HG03520 (cell line): Measurements from ENCODE around the gene PDCD4.
"Not testable (repeated sequence)": the region's sequence is repeated elsewhere in the genome, so short reads cannot be mapped to it uniquely, and the experiment has no call there.

Experiments used
- ATAC-seq: cut with Tn5 transposase; IDR thresholded peaks from one replicate; pipeline ENCODE4 v1.9.1; 2021; ENCODE audit warnings: mild to moderate bottlenecking, moderate library complexity; ENCODE audit not compliant: unreplicated experiment

PDCD4 gene

GRCh38 chr10:110880012-110880411 lies 8.3 kb downstream of the PDCD4 start:
- ATAC-seq: no peak

- ATAC-seq: no peak
Measured at GRCh38 chr10:110881247-110881646, 9.5 kb downstream of the PDCD4 start.

GRCh38 chr10:110881905-110882304 lies 10.2 kb downstream of the PDCD4 start:
- ATAC-seq: no peak

GRCh38 chr10:110883924-110884323 lies 12.2 kb downstream of the PDCD4 start:
- ATAC-seq: no peak

GRCh38 chr10:110885932-110886674 lies 14.4 kb downstream of the PDCD4 start:
- ATAC-seq: no peak

GRCh38 chr10:110887560-110887959 lies 15.8 kb downstream of the PDCD4 start:
- no peak for ATAC-seq

GRCh38 chr10:110892602-110893288 lies 21.0 kb downstream of the PDCD4 start:
- no peak for ATAC-seq

- ATAC-seq: peak; percentile 61
Measured at GRCh38 chr10:110893559-110894179, 21.9 kb downstream of the PDCD4 start.

- no peak for ATAC-seq
Measured at GRCh38 chr10:110897184-110897583, 25.5 kb downstream of the PDCD4 start.

- no peak for ATAC-seq
Measured at GRCh38 chr10:110898391-110898790, 26.7 kb downstream of the PDCD4 start.

- ATAC-seq: no peak
Measured at GRCh38 chr10:110900983-110901382, 29.3 kb downstream of the PDCD4 start.

GRCh38 chr10:110901954-110902819 lies 30.5 kb downstream of the PDCD4 start:
- no peak for ATAC-seq

- ATAC-seq: no peak
Measured at GRCh38 chr10:110903280-110904278, 31.9 kb downstream of the PDCD4 start.

GRCh38 chr10:110910138-110910537 lies 38.4 kb downstream of the PDCD4 start:
- no peak for ATAC-seq

GRCh38 chr10:110912374-110912773 lies 40.6 kb downstream of the PDCD4 start:
- no peak for ATAC-seq

GRCh38 chr10:110914431-110914830 lies 42.7 kb downstream of the PDCD4 start:
- ATAC-seq: no peak

GRCh38 chr10:110915035-110915434 lies 43.3 kb downstream of the PDCD4 start:
- no peak for ATAC-seq

- ATAC-seq: not testable (repeated sequence)
Measured at GRCh38 chr10:110915600-110915999, 43.9 kb downstream of the PDCD4 start.

GRCh38 chr10:110916554-110917346 lies 45.0 kb downstream of the PDCD4 start:
- no peak for ATAC-seq
